GM18873 (cell line): ENCODE measurements around the gene CAMTA2.
"Not testable (repeated sequence)": the region's sequence is repeated elsewhere in the genome, so short reads cannot be mapped to it uniquely, and the experiment has no call there.

Experiments used
- ATAC-seq: cut with Tn5 transposase; IDR thresholded peaks from one replicate; pipeline ENCODE4 v1.9.1; 2021; ENCODE audit warnings: mild to moderate bottlenecking, moderate library complexity, moderate number of reproducible peaks; ENCODE audit not compliant: unreplicated experiment, low FRiP score

CAMTA2 gene

GRCh38 chr17:4934173-4934979, 53.1 kb downstream of the CAMTA2 start:
- no peak for ATAC-seq

DNA sequence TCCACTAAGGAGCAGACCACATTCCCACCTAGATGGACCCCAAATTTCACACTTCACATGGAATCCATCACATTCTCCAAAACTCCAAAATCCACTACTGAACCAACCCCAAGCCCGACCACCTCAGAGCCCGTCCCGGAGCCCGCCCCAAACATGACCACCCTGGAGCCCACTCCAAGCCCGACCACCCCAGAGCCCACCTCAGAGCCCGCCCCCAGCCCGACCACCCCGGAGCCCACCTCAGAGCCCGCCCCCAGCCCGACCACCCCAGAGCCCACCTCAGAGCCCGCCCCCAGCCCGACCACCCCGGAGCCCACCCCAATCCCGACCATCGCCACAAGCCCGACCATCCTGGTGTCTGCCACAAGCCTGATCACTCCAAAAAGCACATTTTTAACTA, 53.8 kb downstream of the CAMTA2 start:
- ATAC-seq = no peak

DNA sequence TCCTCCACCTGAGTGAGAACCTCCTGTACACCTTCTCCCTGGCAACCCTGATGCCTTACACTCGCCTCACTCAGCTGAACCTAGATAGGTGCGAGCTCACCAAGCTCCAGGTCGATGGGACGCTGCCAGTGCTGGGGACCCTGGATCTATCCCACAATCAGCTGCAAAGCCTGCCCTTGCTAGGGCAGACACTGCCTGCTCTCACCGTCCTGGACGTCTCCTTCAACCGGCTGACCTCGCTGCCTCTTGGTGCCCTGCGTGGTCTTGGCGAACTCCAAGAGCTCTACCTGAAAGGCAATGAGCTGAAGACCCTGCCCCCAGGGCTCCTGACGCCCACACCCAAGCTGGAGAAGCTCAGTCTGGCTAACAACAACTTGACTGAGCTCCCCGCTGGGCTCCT, 54.7 kb downstream of the CAMTA2 start:
- ATAC-seq = no peak

GRCh38 chr17:4931963-4932362, 55.5 kb downstream of the CAMTA2 start, which contains the start of gene GP1BA:
Gene GP1BA (plus strand): TSS chr17:4932277. CDS start chr17:4932605, 328 bp downstream.
- no peak for ATAC-seq

- no peak for ATAC-seq
These were observed 58.6 kb downstream of the CAMTA2 start for GRCh38 chr17:4928881-4929280.

GRCh38 chr17:4926577-4927335, 60.7 kb downstream of the CAMTA2 start:
- ATAC-seq = not testable (repeated sequence)

GRCh38 chr17:4921320-4921719, 66.2 kb downstream of the CAMTA2 start:
- no peak for ATAC-seq

GRCh38 chr17:4920351-4921048, 67.0 kb downstream of the CAMTA2 start:
- no peak for ATAC-seq

DNA sequence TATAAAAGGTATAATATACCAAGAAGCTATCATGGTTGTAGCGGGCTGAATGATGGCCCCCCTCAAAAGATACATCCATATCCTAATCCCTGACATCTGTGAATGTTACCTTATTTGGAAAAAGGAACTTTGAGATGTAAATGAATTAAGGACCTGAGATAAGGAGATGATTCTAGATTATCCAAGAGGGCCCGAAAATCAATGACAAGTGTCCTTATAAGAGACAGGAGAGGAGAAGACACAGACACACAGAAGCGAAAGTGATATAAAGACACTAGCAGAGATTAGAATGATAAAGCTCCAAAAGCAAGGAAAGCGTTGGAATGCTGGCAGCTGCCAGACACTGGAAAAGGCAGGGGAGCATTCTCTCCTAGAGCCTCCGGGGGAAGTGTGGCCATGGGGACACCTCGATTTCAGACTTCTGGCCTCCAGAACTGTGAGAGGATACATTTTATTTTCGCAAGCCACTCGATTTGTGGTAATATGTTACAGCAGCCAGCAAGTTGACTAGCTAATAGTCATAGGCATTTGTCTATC, 67.9 kb downstream of the CAMTA2 start:
- no peak for ATAC-seq
